ENCODE data around the gene TMEM134. TPM values are rescaled to one million over a fixed set of nuclear protein-coding genes. Genes with fewer than 3 reads are reported as not detected.
"Not testable (repeated sequence)": the region's sequence is repeated elsewhere in the genome, so short reads cannot be mapped to it uniquely, and the experiment has no call there.

Gene TMEM134
- total RNA-seq, 1 experiment from 2014 or later = 36.0 TPM

DNA sequence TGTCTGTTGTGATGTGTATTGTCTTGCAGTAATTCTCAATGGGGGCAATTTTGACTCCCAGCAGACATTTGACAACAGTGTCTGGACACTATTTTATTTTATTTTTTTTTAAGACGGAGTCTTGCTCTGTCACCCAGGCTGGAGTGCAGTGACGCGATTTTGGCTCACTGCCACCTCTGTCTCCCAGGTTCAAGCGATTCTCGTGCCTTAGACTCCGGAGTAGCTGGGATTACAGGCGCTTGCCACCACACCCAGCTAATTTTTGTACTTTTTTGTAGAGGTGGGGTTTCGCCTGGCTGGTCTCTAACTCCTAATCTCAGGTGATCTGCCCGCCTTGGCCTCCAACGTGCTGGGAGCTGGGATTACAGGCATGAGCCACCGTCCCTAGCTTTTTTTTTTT lies 39.3 kb downstream of the TMEM134 start:
- Histone ChIP-seq H3K4me3 (ENCODE audit: low read depth, low read length, poor library complexity, severe bottlenecking) (no peak overlapping the region), H3K36me3 (ENCODE audit: insufficient read depth, low read length, poor library complexity, severe bottlenecking) (peaks cover 20% of the 10 kb centered on the region), H3K27me3 (replicated peaks; ENCODE audit: insufficient read depth, low read depth, low read length, poor library complexity) (no peaks in the 10 kb centered on the region), H3K27ac (ENCODE audit: low read depth, low read length, poor library complexity, severe bottlenecking) (no peak overlapping the region), H3K4me1 (ENCODE audit: insufficient read depth, low read length, poor library complexity, severe bottlenecking) (peaks cover 11% of the 10 kb centered on the region), H3K9me3 (ENCODE audit: low read depth, low read length, poor library complexity, severe bottlenecking) (no peaks in the 10 kb centered on the region)
- no TSS peak for BruUV-seq (replicated peaks)
- no peak for DNase-seq (ENCODE audit: low spot score)
- ChIA-PET CTCF (no interaction called here), POLR2A (ENCODE audit: low non-redundant PET) (interaction anchor here (0.6 kb wide), 1 partner anchor 53 kb away, joined by 7 read pairs; the partner anchor contains the start of gene AIP)
- TF ChIP-seq CTCF (conservative IDR thresholded peaks at IDR 0.05; ENCODE audit: low read depth, low read length) = no peak
- TF ChIP-seq EZH2 (IDR thresholded peaks at IDR 0.05; ENCODE audit: borderline replicate concordance, low read depth, low read length, poor library complexity, severe bottlenecking) = no peak
- intact Hi-C loops (cut with micrococcal nuclease; ENCODE audit: unreplicated experiment) = no loop called here

DNA sequence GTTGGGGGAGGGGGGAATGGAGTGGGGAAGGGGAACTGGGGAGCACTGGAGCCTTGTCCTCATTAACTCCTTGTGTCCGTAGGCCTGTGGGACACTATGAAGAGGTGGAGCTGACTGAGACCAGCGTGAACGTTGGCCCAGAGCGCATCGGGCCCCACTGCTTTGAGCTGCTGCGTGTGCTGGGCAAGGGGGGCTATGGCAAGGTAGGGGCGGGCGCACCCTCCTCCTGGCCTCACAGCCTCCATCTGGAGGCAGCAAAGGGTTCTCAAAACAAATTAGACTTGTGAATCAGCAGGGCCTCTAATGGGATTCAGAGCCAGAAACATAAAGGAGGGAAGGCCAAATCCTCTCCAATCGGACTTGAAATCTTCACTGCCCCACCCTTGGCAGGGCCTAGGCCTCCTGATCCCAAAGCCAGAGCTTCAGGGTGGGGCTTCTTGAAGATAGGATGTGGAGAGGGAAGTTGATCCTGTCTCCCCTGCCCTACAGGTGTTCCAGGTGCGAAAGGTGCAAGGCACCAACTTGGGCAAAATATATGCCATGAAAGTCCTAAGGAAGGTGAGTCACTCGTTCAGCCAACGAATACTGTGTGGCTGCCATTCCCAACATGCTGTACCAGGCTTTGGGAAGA lies 39.9 kb downstream of the TMEM134 start:
- Histone ChIP-seq H3K9me3 (ENCODE audit: low read depth, low read length, poor library complexity, severe bottlenecking) (no peaks in the 10 kb centered on the region), H3K4me3 (ENCODE audit: low read depth, low read length, poor library complexity, severe bottlenecking) (peak overlapping the region; percentile 74), H3K36me3 (ENCODE audit: insufficient read depth, low read length, poor library complexity, severe bottlenecking) (peaks cover 15% of the 10 kb centered on the region), H3K4me1 (ENCODE audit: insufficient read depth, low read length, poor library complexity, severe bottlenecking) (peaks cover 11% of the 10 kb centered on the region), H3K27ac (ENCODE audit: low read depth, low read length, poor library complexity, severe bottlenecking) (peak overlapping the region; percentile 78), H3K27me3 (replicated peaks; ENCODE audit: insufficient read depth, low read depth, low read length, poor library complexity) (no peaks in the 10 kb centered on the region)
- CTCF ChIA-PET = no interaction called here
- DNase-seq (ENCODE audit: low spot score) = no peak
- no peak for TF ChIP-seq EZH2 (IDR thresholded peaks at IDR 0.05; ENCODE audit: borderline replicate concordance, low read depth, low read length, poor library complexity, severe bottlenecking)
- TF ChIP-seq CTCF (conservative IDR thresholded peaks at IDR 0.05; ENCODE audit: low read depth, low read length) = no peak
- intact Hi-C loops (cut with micrococcal nuclease; ENCODE audit: unreplicated experiment) = no loop called here
- POLR2A ChIA-PET (ENCODE audit: low non-redundant PET) = interaction anchor here (0.6 kb wide), 1 partner anchor 54 kb away, joined by 7 read pairs; the partner anchor contains the start of gene AIP
- BruUV-seq (replicated peaks) = TSS peak; percentile 46

DNA sequence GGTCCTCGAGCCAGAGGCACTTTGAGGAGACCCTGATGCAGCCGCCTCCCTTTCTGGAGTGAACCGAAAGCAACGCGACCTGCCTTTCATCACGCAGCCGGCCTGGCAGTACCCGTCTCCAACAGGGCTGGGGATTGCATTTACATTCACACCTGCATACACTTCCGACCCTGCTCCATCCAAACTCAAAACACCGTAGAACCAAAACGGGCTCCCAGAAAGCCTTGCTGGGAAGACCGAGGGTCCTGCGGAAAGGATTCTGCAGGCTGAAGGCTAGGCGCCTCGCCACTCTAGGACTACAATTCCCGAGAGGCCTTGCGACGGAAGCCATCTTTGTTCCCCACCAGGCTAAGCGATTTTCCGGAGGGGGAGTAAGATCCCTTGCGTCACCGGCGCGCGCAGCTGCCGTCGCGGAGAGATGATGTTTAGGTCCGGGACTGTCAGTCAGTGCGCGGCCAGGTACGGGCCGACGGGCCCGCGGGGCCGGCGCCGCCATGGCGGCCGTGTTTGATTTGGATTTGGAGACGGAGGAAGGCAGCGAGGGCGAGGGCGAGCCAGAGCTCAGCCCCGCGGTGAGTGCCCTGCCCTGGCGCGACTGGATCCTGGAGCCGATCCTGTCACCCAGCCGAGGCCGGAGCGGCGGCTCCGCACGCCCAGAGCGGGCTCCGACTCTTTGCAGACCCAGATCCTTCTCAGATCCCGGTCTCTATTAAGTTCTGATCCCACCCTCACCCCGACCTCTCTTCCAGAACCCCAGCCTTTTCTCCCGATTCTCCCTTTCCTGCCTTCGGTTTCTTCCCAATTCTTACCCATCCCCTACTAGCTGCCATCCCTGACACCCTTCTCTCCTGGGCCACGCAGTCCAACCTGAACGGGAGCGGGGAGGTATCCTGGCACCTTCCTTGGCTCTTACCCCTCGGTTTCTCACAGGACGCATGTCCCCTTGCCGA lies 40.7 kb downstream of the TMEM134 start, which contains the start of gene RPS6KB2:
Gene RPS6KB2, plus strand, starts transcription at position 443 of the 950 bp plus-strand sequence. Its CDS starts 52 bp downstream, at position 495.
- Histone ChIP-seq H3K27me3 (replicated peaks; ENCODE audit: insufficient read depth, low read depth, low read length, poor library complexity) (no peaks in the 10 kb centered on the region), H3K36me3 (ENCODE audit: insufficient read depth, low read length, poor library complexity, severe bottlenecking) (peaks cover 8% of the 10 kb centered on the region), H3K27ac (ENCODE audit: low read depth, low read length, poor library complexity, severe bottlenecking) (peak within 1 kb of the TSS; percentile 78), H3K4me1 (ENCODE audit: insufficient read depth, low read length, poor library complexity, severe bottlenecking) (peaks cover 11% of the 10 kb centered on the region), H3K9me3 (ENCODE audit: low read depth, low read length, poor library complexity, severe bottlenecking) (no peaks in the 10 kb centered on the region), H3K4me3 (ENCODE audit: low read depth, low read length, poor library complexity, severe bottlenecking) (peak within 1 kb of the TSS; percentile 74)
- TF ChIP-seq CTCF (conservative IDR thresholded peaks at IDR 0.05; ENCODE audit: low read depth, low read length) (no peak), EZH2 (IDR thresholded peaks at IDR 0.05; ENCODE audit: borderline replicate concordance, low read depth, low read length, poor library complexity, severe bottlenecking) (no peak)
- ChIA-PET POLR2A (ENCODE audit: low non-redundant PET) (no interaction called here), CTCF (no interaction called here)
- intact Hi-C loops (cut with micrococcal nuclease; ENCODE audit: unreplicated experiment) = no loop called here
- DNase-seq (ENCODE audit: low spot score) = peak; percentile 99
- no TSS peak for BruUV-seq (replicated peaks)

DNA sequence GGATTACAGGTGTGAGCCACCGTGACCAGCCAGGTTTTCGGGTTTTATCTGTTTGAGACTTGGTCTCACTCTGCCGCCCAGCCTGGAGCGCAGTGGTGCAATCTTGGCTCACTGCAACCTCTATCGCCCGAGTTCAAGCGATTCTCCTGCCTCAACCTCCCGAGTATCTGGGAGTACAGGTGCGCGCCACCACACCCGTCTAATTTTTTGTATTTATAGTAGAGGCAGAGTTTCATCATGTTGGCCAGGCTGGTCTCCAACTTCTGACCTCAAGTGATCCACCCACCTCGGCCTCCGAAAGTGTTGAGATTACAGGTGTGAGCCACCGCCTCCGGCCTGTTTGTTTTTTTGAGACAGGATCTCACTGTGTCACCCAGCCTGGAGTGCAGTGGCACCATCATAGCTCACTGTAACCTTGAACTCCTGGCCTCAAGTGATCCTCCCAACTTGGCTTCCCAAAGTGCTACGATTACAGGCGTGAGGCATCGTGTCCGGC lies 41.6 kb downstream of the TMEM134 start:
- H3K9me3 ChIP-seq (ENCODE audit: low read depth, low read length, poor library complexity, severe bottlenecking); DNase-seq (ENCODE audit: low spot score); POLR2A ChIA-PET (ENCODE audit: low non-redundant PET); BruUV-seq (replicated peaks); CTCF ChIA-PET; H3K36me3 ChIP-seq (ENCODE audit: insufficient read depth, low read length, poor library complexity, severe bottlenecking); H3K27me3 ChIP-seq (replicated peaks; ENCODE audit: insufficient read depth, low read depth, low read length, poor library complexity); intact Hi-C loops (cut with micrococcal nuclease; ENCODE audit: unreplicated experiment): not testable (repeated sequence)
- Histone ChIP-seq H3K4me1 (ENCODE audit: insufficient read depth, low read length, poor library complexity, severe bottlenecking) (peaks cover 11% of the 10 kb centered on the region), H3K27ac (ENCODE audit: low read depth, low read length, poor library complexity, severe bottlenecking) (peak overlapping the region; percentile 78), H3K4me3 (ENCODE audit: low read depth, low read length, poor library complexity, severe bottlenecking) (peak overlapping the region; percentile 74)

All from A673 (cell line).